Naive thymus-derived CD4-positive, alpha-beta T cell (primary cell): ENCODE results near the gene JAML. TPM values are rescaled to one million over a fixed set of nuclear protein-coding genes. Genes with fewer than 3 reads are reported as not detected.

Experiments
- ATAC-seq: fragments of 150-1000 bp; cut with Tn5 transposase; 2 replicates; pipeline ENCODE4 v1.10.0; 2021; ENCODE audit warnings: mild to moderate bottlenecking, moderate library complexity
- CTCF ChIA-PET: fragments of 350-600 bp; sonication (Branson Sonifier 250); formaldehyde crosslinking; loops from one replicate; lab custom pipeline; 2021; ENCODE audit warnings: antibody characterized with exemption; lab: Charles Lee
- POLR2A ChIA-PET: fragments of 350-600 bp; sonication (Branson Sonifier 250); formaldehyde crosslinking; loops from one replicate; lab custom pipeline; 2021; ENCODE audit warnings: antibody characterized with exemption, inconsistent platforms; lab: Charles Lee
- DNase-seq, 9 donors: peaks; one replicate each; pipeline versions ENCODE4 v3.0.0 to v3.0.0-alpha.2; 2020 to 2022; ENCODE audit warnings: mixed read lengths in 1 of 9
- H3K27ac ChIP-seq: one replicate; pipeline ENCODE4 v1.7.0; 2013; ENCODE audit warnings: mild to moderate bottlenecking, low read depth, low read length, moderate library complexity
- H3K27me3 ChIP-seq, 2 donors: one replicate each; pipeline ENCODE4 v1.7.0; 2013; ENCODE audit warnings: low read length in 2 of 2, mild to moderate bottlenecking in 2 of 2, moderate library complexity in 2 of 2; ENCODE audit not compliant: control insufficient read depth in 2 of 2, insufficient read depth in 2 of 2
- H3K36me3 ChIP-seq, 3 experiments: 1 replicate in 2 of 3; 2 replicates in 1 of 3; pipeline ENCODE4 v1.7.0; 2013; ENCODE audit warnings: low read length in 3 of 3, mild to moderate bottlenecking in 3 of 3, moderate library complexity in 1 of 3; ENCODE audit not compliant: insufficient read depth in 3 of 3, control insufficient read depth in 2 of 3
- H3K4me1 ChIP-seq, 2 donors: one replicate each; pipeline ENCODE4 v1.7.0; 2013; ENCODE audit warnings: low read length in 2 of 2, mild to moderate bottlenecking in 2 of 2, moderate library complexity in 1 of 2; ENCODE audit not compliant: control insufficient read depth in 2 of 2, insufficient read depth in 2 of 2
- H3K4me3 ChIP-seq: 2 replicates; pipeline ENCODE4 v1.7.0; 2013; ENCODE audit warnings: mild to moderate bottlenecking, low read length
- H3K9me3 ChIP-seq, 3 experiments: 1 replicate in 2 of 3; 2 replicates in 1 of 3; pipeline ENCODE4 v1.7.0; 2013; ENCODE audit warnings: low read length in 3 of 3; ENCODE audit not compliant: control insufficient read depth in 2 of 3
- H3K27ac Mint-ChIP-seq, 9 donors: one replicate each; pipeline ENCODE4 v1.8.0; 2020 to 2022; ENCODE audit warnings: mixed read lengths in 9 of 9, mild to moderate bottlenecking in 8 of 9, moderate library complexity in 5 of 9, inconsistent platforms in 2 of 9
- H3K27me3 Mint-ChIP-seq, 5 donors: one replicate each; pipeline ENCODE4 v1.8.0; 2021 to 2022; ENCODE audit warnings: mixed read lengths in 5 of 5, mild to moderate bottlenecking in 1 of 5
- H3K36me3 Mint-ChIP-seq, 5 donors: one replicate each; pipeline ENCODE4 v1.8.0; 2020 to 2022; ENCODE audit warnings: mixed read lengths in 5 of 5, mild to moderate bottlenecking in 3 of 5, inconsistent platforms in 1 of 5
- H3K4me1 Mint-ChIP-seq, 7 donors: one replicate each; pipeline ENCODE4 v1.8.0; 2020 to 2022; ENCODE audit warnings: mixed read lengths in 7 of 7, mild to moderate bottlenecking in 3 of 7, inconsistent platforms in 1 of 7
- H3K4me3 Mint-ChIP-seq, 10 donors: one replicate each; pipeline ENCODE4 v1.8.0; 2020 to 2022; ENCODE audit warnings: mild to moderate bottlenecking in 10 of 10, mixed read lengths in 10 of 10, moderate library complexity in 6 of 10, inconsistent platforms in 2 of 10
- H3K9me3 Mint-ChIP-seq, 11 donors: one replicate each; pipeline ENCODE4 v1.8.0; 2020 to 2022; ENCODE audit warnings: mixed read lengths in 11 of 11, mild to moderate bottlenecking in 4 of 11, inconsistent platforms in 1 of 11, moderate library complexity in 1 of 11
- intact Hi-C, 2 donors: fragments of 100-400 bp; cut with micrococcal nuclease; formaldehyde crosslinking; loops; one replicate each; pipeline ENCODE4 v1.15.1; 2023
- polyA plus RNA-seq, 2 donors: library from polyadenylated mRNA; unstranded; fragments of 300-500 nt; fragmentation: Illumina TruSeq; gene quantifications; one replicate each; pipeline ENCODE4 v1.2.3, GENCODE V29; 2021
- total RNA-seq, 6 experiments: library from RNA in 5 of 6; stranded (reverse) in 5 of 6; gene quantifications; 1 replicate in 5 of 6; 2 replicates in 1 of 6; pipeline ENCODE4 v1.2.3 and lab custom pipeline; 2021 to 2026

Gene JAML
- total and polyA plus RNA-seq, 7 experiments from 2014 or later: 64.3 to 195 (median 118) TPM

DNA sequence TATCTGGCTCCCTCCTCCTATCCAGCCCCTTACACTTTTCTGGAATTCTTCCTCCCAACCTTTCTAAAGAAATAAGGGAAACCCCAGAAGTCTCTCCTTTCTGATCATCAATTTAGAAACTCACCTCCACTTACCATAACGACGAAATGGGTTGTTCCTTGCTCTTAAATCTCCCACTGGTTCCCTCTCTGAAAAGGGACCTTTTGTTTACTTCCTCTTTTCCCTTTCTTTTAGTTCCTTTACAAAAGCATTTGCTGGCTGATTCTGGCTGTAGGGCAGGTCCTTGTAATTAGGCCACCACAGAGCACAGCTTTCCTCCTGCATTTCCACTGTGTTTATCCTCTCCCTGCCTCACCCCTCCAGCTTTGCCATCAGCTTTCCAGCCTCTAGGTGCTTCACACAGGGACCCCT lies 12.0 kb downstream of the JAML start:
- no peak overlapping the region for H3K27ac ChIP-seq
- Mint-ChIP-seq H3K27me3 (no peaks in the 10 kb centered on the region), H3K4me3 (peak overlapping the region in 3 of 10 donors; percentile 42 to 80 (median 61)), H3K9me3 (no peaks in the 10 kb centered on the region), H3K36me3 (peaks cover 13 to 54% (median 42%) of the 10 kb centered on the region in 5 donors), H3K4me1 (peaks cover 54 to 85% (median 66%) of the 10 kb centered on the region in 7 donors), H3K27ac (peak overlapping the region in 7 of 9 donors; percentile 60 to 96 (median 83))
- ChIA-PET POLR2A (interaction anchor here (7.5 kb wide), 1 partner anchor 13 kb away, joined by 64 read pairs; the partner anchor contains the start of gene JAML), CTCF (interaction anchor here (0.9 to 4.7 kb wide), 3 partner anchors 13 to 71 kb away, joined by 3 to 25 read pairs (median 22); partner anchors contain the start of gene JAML)
- H3K36me3 ChIP-seq: peaks cover 6 to 36% (median 15%) of the 10 kb centered on the region in 3 experiments
- H3K4me1 ChIP-seq: peaks cover 32 to 55% of the 10 kb centered on the region in 2 donors
- H3K27me3 ChIP-seq: no peaks in the 10 kb centered on the region
- DNase-seq (no peak), ATAC-seq (no peak)
- no peaks in the 10 kb centered on the region for H3K9me3 ChIP-seq
- intact Hi-C loops: no loop called here
- no peak overlapping the region for H3K4me3 ChIP-seq

GRCh38 chr11:118212131-118212725 lies 12.6 kb downstream of the JAML start:
- Histone ChIP-seq H3K4me3 (no peak overlapping the region), H3K27me3 (no peaks in the 10 kb centered on the region), H3K27ac (no peak overlapping the region), H3K4me1 (peaks cover 29 to 51% of the 10 kb centered on the region in 2 donors), H3K9me3 (no peaks in the 10 kb centered on the region), H3K36me3 (peaks cover 6 to 39% (median 15%) of the 10 kb centered on the region in 3 experiments)
- Mint-ChIP-seq H3K9me3 (no peaks in the 10 kb centered on the region), H3K4me1 (peaks cover 49 to 81% (median 64%) of the 10 kb centered on the region in 7 donors), H3K36me3 (peaks cover 13 to 56% (median 45%) of the 10 kb centered on the region in 5 donors), H3K27ac (peak overlapping the region in 7 of 9 donors; percentile 11 to 92 (median 54)), H3K27me3 (no peaks in the 10 kb centered on the region), H3K4me3 (peak overlapping the region in 1 of 10 donors; percentile 42)
- no peak for ATAC-seq
- no peak for DNase-seq
- intact Hi-C loops: no loop called here
- CTCF ChIA-PET: interaction anchor here (1.3 to 4.7 kb wide), 3 partner anchors 13 to 83 kb away, joined by 5 to 25 read pairs (median 22); partner anchors contain the start of gene JAML
- POLR2A ChIA-PET: interaction anchor here (1.3 to 7.5 kb wide), 3 partner anchors 10 to 52 kb away, joined by 3 to 64 read pairs (median 4); partner anchors contain the start of genes JAML and MPZL2

DNA sequence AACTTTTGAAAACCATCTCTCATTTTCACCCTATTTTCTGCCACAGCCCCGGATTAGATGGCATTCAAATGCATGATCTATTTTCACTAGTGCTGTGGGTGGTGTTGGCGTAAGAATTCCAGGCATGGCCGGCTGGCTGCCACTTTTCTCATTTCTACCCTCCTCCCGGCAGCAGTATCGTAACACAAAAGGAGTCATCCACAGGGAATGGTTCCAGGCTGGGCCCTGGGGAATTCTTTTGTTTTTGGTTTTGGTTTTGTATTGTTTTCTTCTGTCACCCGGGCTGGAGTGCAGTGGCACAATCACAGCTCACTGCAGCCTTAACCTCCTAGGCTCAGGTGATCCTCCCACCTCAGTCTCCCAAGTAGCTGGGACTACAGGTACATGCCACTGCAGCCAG lies 13.8 kb downstream of the JAML start:
- Mint-ChIP-seq H3K4me3 (no peak overlapping the region), H3K27me3 (no peaks in the 10 kb centered on the region), H3K27ac (peak overlapping the region in 1 of 9 donors; percentile 14), H3K9me3 (peaks cover 0 to 2% (median 0%) of the 10 kb centered on the region in 11 donors), H3K36me3 (peaks cover 17 to 62% (median 53%) of the 10 kb centered on the region in 5 donors), H3K4me1 (peaks cover 49 to 83% (median 57%) of the 10 kb centered on the region in 7 donors)
- Histone ChIP-seq H3K27me3 (no peaks in the 10 kb centered on the region), H3K4me1 (peaks cover 29 to 51% of the 10 kb centered on the region in 2 donors), H3K4me3 (no peak overlapping the region), H3K9me3 (no peaks in the 10 kb centered on the region), H3K36me3 (peaks cover 6 to 39% (median 15%) of the 10 kb centered on the region in 3 experiments), H3K27ac (no peak overlapping the region)
- CTCF ChIA-PET: interaction anchor here (1.3 to 4.7 kb wide), 2 partner anchors 12 to 85 kb away, joined by 5 to 22 read pairs; no protein-coding TSS in a partner anchor
- no peak for ATAC-seq
- POLR2A ChIA-PET: interaction anchor here (0.8 to 7.5 kb wide), 4 partner anchors 11 to 94 kb away, joined by 3 to 64 read pairs (median 4); partner anchors contain the start of genes JAML and MPZL2
- DNase-seq: no peak
- intact Hi-C loops: no loop called here

DNA sequence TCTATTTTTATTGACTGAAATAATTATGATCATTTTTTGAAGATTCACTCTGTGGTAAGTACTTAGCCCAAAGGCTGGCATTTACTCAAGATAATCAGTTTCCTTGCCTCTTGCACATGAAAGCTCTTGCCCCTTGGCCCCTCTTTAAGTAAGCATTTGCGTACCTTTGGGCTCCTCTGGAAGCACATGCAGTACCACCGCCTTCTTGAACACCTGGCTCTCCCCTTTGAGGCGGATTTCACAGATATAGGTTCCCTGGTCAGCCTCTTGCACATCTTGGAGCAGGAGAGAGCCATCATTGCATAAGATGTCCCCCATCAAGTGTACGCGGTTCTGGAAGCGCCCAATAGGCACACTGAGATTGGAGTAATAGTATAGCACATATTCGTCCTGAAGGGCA lies 14.5 kb downstream of the JAML start:
- intact Hi-C loops: no loop called here
- H3K9me3 ChIP-seq: no peaks in the 10 kb centered on the region
- POLR2A ChIA-PET: interaction anchor here (7.5 kb wide), 1 partner anchor 15 kb away, joined by 64 read pairs; the partner anchor contains the start of gene JAML
- H3K4me1 ChIP-seq: peaks cover 28 to 52% of the 10 kb centered on the region in 2 donors
- Mint-ChIP-seq H3K4me3 (no peak overlapping the region), H3K4me1 (peaks cover 43 to 83% (median 51%) of the 10 kb centered on the region in 7 donors), H3K27ac (peak overlapping the region in 4 of 9 donors; percentile 14 to 74 (median 29)), H3K27me3 (no peaks in the 10 kb centered on the region), H3K9me3 (peaks cover 0 to 5% (median 0%) of the 10 kb centered on the region in 11 donors), H3K36me3 (peaks cover 24 to 68% (median 59%) of the 10 kb centered on the region in 5 donors)
- DNase-seq (no peak), ATAC-seq (no peak)
- H3K36me3 ChIP-seq: peaks cover 6 to 39% (median 15%) of the 10 kb centered on the region in 3 experiments
- H3K27me3 ChIP-seq: no peaks in the 10 kb centered on the region
- CTCF ChIA-PET: interaction anchor here (2.9 to 4.7 kb wide), 2 partner anchors 12 kb away, joined by 16 to 22 read pairs; no protein-coding TSS in a partner anchor
- H3K27ac ChIP-seq: no peak overlapping the region
- H3K4me3 ChIP-seq: no peak overlapping the region

DNA sequence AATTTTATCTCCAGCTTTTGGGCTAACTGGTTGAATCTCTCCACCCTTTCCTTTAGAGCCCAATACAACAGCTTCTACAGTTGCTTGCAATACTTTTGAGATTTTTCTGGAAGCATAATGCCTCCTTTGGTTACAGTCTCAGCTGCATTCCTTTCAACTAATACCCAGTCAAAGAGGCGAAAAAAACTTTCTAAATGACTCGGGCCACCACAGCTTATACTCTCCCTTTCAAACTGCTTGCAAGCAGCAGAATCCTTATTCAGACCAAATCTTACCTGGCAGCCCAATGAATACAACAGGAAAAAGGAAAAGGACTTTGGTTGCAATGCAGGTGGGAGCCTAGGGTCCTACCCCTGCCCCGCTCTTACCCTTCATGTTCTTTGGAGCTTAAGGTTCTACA lies 15.8 kb downstream of the JAML start:
- peaks cover 6 to 39% (median 15%) of the 10 kb centered on the region in 3 experiments for H3K36me3 ChIP-seq
- no peak overlapping the region for H3K27ac ChIP-seq
- intact Hi-C loops: no loop called here
- peaks cover 0 to 5% (median 0%) of the 10 kb centered on the region in 11 donors for H3K9me3 Mint-ChIP-seq
- peaks cover 26 to 70% (median 60%) of the 10 kb centered on the region in 5 donors for H3K36me3 Mint-ChIP-seq
- H3K4me1 ChIP-seq: peaks cover 20 to 40% of the 10 kb centered on the region in 2 donors
- CTCF ChIA-PET: interaction anchor here (0.6 to 2.9 kb wide), 5 partner anchors 9 to 82 kb away, joined by 4 to 16 read pairs (median 5); partner anchors contain the start of gene JAML
- no peaks in the 10 kb centered on the region for H3K27me3 Mint-ChIP-seq
- POLR2A ChIA-PET: interaction anchor here (0.6 to 1.3 kb wide), 4 partner anchors 10 to 100 kb away, joined by 3 to 7 read pairs (median 4); no protein-coding TSS in a partner anchor
- no peaks in the 10 kb centered on the region for H3K27me3 ChIP-seq
- no peak for ATAC-seq
- peak overlapping the region in 5 of 9 donors; percentile 19 to 74 (median 40) for H3K27ac Mint-ChIP-seq
- DNase-seq: no peak
- H3K4me1 Mint-ChIP-seq: peaks cover 30 to 73% (median 38%) of the 10 kb centered on the region in 7 donors
- no peaks in the 10 kb centered on the region for H3K9me3 ChIP-seq
- H3K4me3 ChIP-seq: no peak overlapping the region
- no peak overlapping the region for H3K4me3 Mint-ChIP-seq

- no peaks in the 10 kb centered on the region for H3K27me3 Mint-ChIP-seq
- H3K4me3 ChIP-seq: no peak overlapping the region
- peaks cover 35 to 39% of the 10 kb centered on the region in 2 donors for H3K4me1 ChIP-seq
- peak overlapping the region in 8 of 9 donors; percentile 61 to 94 (median 88) for H3K27ac Mint-ChIP-seq
- H3K9me3 ChIP-seq: no peaks in the 10 kb centered on the region
- peaks cover 11 to 54% (median 19%) of the 10 kb centered on the region in 7 donors for H3K4me1 Mint-ChIP-seq
- CTCF ChIA-PET: interaction anchor here (1.0 to 2.1 kb wide), 2 partner anchors 84 to 88 kb away, joined by 3 to 5 read pairs; no protein-coding TSS in a partner anchor
- H3K36me3 ChIP-seq: peaks cover 6 to 40% (median 13%) of the 10 kb centered on the region in 3 experiments
- DNase-seq (no peak), ATAC-seq (no peak)
- POLR2A ChIA-PET: interaction anchor here (0.7 to 2.0 kb wide), 5 partner anchors 8 to 575 kb away, joined by 3 to 14 read pairs (median 4); partner anchors contain the start of genes JAML and MPZL3
- peaks cover 21 to 58% (median 41%) of the 10 kb centered on the region in 5 donors for H3K36me3 Mint-ChIP-seq
- H3K27me3 ChIP-seq: no peaks in the 10 kb centered on the region
- intact Hi-C loops: no loop called here
- peaks cover 0 to 5% (median 0%) of the 10 kb centered on the region in 11 donors for H3K9me3 Mint-ChIP-seq
- peak overlapping the region in 7 of 10 donors; percentile 20 to 82 (median 54) for H3K4me3 Mint-ChIP-seq
- peak overlapping the region; percentile 44 for H3K27ac ChIP-seq
Measured at GRCh38 chr11:118207079-118207478, 17.7 kb downstream of the JAML start.
